Thyroid gland (tissue), 4 donors: ENCODE results near the gene WSCD2.

Experiments used
- POLR2A ChIP-seq, 2 donors: fragments of 450-650 bp; IDR thresholded peaks; one replicate each; pipeline ENCODE4 v1.6.1; 2017; ENCODE audit warnings: antibody characterized with exemption in 2 of 2, mild to moderate bottlenecking in 2 of 2, moderate library complexity in 1 of 2
- TF ChIP-seq, protein P1 (sequence below), 6 experiments: fragments of 200-600 bp in 3 of 6; fragments of 450-650 bp in 3 of 6; sonication (generic) in 3 of 6; IDR thresholded peaks; one replicate each; pipeline ENCODE4 v1.5.1; 2016 to 2019; ENCODE audit warnings: antibody characterized with exemption in 6 of 6, mild to moderate bottlenecking in 2 of 6, inconsistent platforms in 1 of 6, moderate library complexity in 1 of 6

DNA sequence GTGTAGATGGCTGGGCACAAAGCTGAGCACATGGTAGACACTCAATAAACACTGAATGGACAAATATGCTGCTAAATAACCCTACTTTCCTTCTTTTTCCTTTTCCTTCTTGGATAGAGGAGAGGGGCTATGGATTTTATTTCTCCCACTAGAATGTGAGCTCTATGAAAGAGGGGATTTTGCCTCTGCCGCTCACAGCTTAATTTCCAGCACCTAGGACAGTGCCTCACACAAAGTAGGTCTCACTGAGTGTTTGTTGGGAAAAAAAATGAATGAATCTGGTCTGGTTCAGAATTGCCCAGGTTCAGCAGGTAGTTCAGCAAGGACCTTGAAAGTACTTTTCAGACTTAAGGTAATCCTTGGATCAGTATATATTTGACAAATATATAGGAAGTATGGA is 65.5 kb downstream of the WSCD2 start:
- TF ChIP-seq, protein P1, sequence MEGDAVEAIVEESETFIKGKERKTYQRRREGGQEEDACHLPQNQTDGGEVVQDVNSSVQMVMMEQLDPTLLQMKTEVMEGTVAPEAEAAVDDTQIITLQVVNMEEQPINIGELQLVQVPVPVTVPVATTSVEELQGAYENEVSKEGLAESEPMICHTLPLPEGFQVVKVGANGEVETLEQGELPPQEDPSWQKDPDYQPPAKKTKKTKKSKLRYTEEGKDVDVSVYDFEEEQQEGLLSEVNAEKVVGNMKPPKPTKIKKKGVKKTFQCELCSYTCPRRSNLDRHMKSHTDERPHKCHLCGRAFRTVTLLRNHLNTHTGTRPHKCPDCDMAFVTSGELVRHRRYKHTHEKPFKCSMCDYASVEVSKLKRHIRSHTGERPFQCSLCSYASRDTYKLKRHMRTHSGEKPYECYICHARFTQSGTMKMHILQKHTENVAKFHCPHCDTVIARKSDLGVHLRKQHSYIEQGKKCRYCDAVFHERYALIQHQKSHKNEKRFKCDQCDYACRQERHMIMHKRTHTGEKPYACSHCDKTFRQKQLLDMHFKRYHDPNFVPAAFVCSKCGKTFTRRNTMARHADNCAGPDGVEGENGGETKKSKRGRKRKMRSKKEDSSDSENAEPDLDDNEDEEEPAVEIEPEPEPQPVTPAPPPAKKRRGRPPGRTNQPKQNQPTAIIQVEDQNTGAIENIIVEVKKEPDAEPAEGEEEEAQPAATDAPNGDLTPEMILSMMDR (IDR thresholded peaks at IDR 0.05), result no peak
- TF ChIP-seq POLR2A (IDR thresholded peaks at IDR 0.05), result no peak
